Measurements from ENCODE around the gene FOXE3.

The FOXE3 gene

GRCh38 chr1:47415728-47416318 is at the start of gene FOXE3:
Gene FOXE3 (plus strand): TSS chr1:47416285. CDS start chr1:47416316, 31 bp downstream.
- DNase-seq (ENCODE audit: low read depth in 1 of 2, low spot score in 1 of 2): no peak

- no peak for DNase-seq (ENCODE audit: low read depth in 1 of 2, low spot score in 1 of 2)
Observed at GRCh38 chr1:47367651-47368050, 48.4 kb upstream of the FOXE3 start.

- DNase-seq (ENCODE audit: low read depth in 1 of 2, low spot score in 1 of 2): no peak
Observed at GRCh38 chr1:47371016-47371517, 45.0 kb upstream of the FOXE3 start.

GRCh38 chr1:47374501-47374900 is 41.6 kb upstream of the FOXE3 start:
- DNase-seq (ENCODE audit: low read depth in 1 of 2, low spot score in 1 of 2): no peak

GRCh38 chr1:47378147-47378546 is 37.9 kb upstream of the FOXE3 start:
- no peak for DNase-seq (ENCODE audit: low read depth in 1 of 2, low spot score in 1 of 2)

GRCh38 chr1:47380699-47381098 is 35.4 kb upstream of the FOXE3 start:
- DNase-seq (ENCODE audit: low read depth in 1 of 2, low spot score in 1 of 2): no peak

GRCh38 chr1:47382399-47382983 is 33.6 kb upstream of the FOXE3 start:
- no peak for DNase-seq (ENCODE audit: low read depth in 1 of 2, low spot score in 1 of 2)

GRCh38 chr1:47384083-47384482 is 32.0 kb upstream of the FOXE3 start:
- no peak for DNase-seq (ENCODE audit: low read depth in 1 of 2, low spot score in 1 of 2)

GRCh38 chr1:47385020-47385419 is 31.1 kb upstream of the FOXE3 start:
- no peak for DNase-seq (ENCODE audit: low read depth in 1 of 2, low spot score in 1 of 2)

GRCh38 chr1:47386268-47386667 is 29.8 kb upstream of the FOXE3 start:
- no peak for DNase-seq (ENCODE audit: low read depth in 1 of 2, low spot score in 1 of 2)

- DNase-seq (ENCODE audit: low read depth in 1 of 2, low spot score in 1 of 2): no peak
Observed at GRCh38 chr1:47388030-47388890, 27.8 kb upstream of the FOXE3 start.

GRCh38 chr1:47388891-47389238 is 27.2 kb upstream of the FOXE3 start:
- DNase-seq (ENCODE audit: low read depth in 1 of 2, low spot score in 1 of 2): no peak

- no peak for DNase-seq (ENCODE audit: low read depth in 1 of 2, low spot score in 1 of 2)
Observed at GRCh38 chr1:47389731-47390130, 26.4 kb upstream of the FOXE3 start.

GRCh38 chr1:47390843-47391242 is 25.2 kb upstream of the FOXE3 start:
- no peak for DNase-seq (ENCODE audit: low read depth in 1 of 2, low spot score in 1 of 2)

GRCh38 chr1:47393141-47393540 is 22.9 kb upstream of the FOXE3 start:
- DNase-seq (ENCODE audit: low read depth in 1 of 2, low spot score in 1 of 2): no peak

- no peak for DNase-seq (ENCODE audit: low read depth in 1 of 2, low spot score in 1 of 2)
Observed at GRCh38 chr1:47395433-47395832, 20.7 kb upstream of the FOXE3 start.

GRCh38 chr1:47396671-47397196 is 19.4 kb upstream of the FOXE3 start:
- no peak for DNase-seq (ENCODE audit: low read depth in 1 of 2, low spot score in 1 of 2)

GRCh38 chr1:47399138-47399845 is 16.8 kb upstream of the FOXE3 start:
- DNase-seq (ENCODE audit: low read depth in 1 of 2, low spot score in 1 of 2): no peak

- no peak for DNase-seq (ENCODE audit: low read depth in 1 of 2, low spot score in 1 of 2)
Observed at GRCh38 chr1:47399846-47400155, 16.3 kb upstream of the FOXE3 start.

GRCh38 chr1:47401761-47402160 is 14.3 kb upstream of the FOXE3 start:
- DNase-seq (ENCODE audit: low read depth in 1 of 2, low spot score in 1 of 2): no peak

- DNase-seq (ENCODE audit: low read depth in 1 of 2, low spot score in 1 of 2): no peak
Observed at GRCh38 chr1:47402591-47402990, 13.5 kb upstream of the FOXE3 start.

All from activated T-helper 1 cell treated with anti-CD3 and anti-CD28 coated beads, Interleukin-2, amount 50 U/mL, for 16 hours (primary cell).